PC-9 (cell line): ENCODE results near the gene CHPF2. TPM values are rescaled to one million over a fixed set of nuclear protein-coding genes. Genes with fewer than 3 reads are reported as not detected.

Source experiments
- BruUV-seq: library from RNA; stranded (reverse); fragments of 400-500 nt; replicated peaks from 2 replicates; lab custom pipeline; 2021; lab: Mats Ljungman, UMichigan
- CTCF ChIA-PET: fragments of 300-600 bp; sonication (Branson Sonifier 250); formaldehyde crosslinking; loops from one replicate; lab custom pipeline; 2022; ENCODE audit warnings: antibody characterized with exemption; lab: Charles Lee
- POLR2A ChIA-PET: fragments of 300-600 bp; sonication (Branson Sonifier 250); formaldehyde crosslinking; loops from one replicate; lab custom pipeline; 2022; ENCODE audit warnings: antibody characterized with exemption; ENCODE audit not compliant: unreplicated experiment; lab: Charles Lee
- DNase-seq, 2 experiments: peaks; one replicate each; pipeline versions ENCODE4 v3.0.0 to v3.0.0-alpha.2; 2015 to 2022; ENCODE audit warnings: mixed read lengths in 1 of 2
- H2AFZ ChIP-seq: fragments of 200-600 bp; sonication (generic); 2 replicates; pipeline ENCODE4 v1.8.1; 2017; ENCODE audit warnings: antibody characterized with exemption
- H3F3A ChIP-seq: fragments of 200-600 bp; sonication (generic); 2 replicates; pipeline ENCODE4 v1.8.1; 2017; ENCODE audit warnings: antibody characterized with exemption, mild to moderate bottlenecking, low read depth; ENCODE audit not compliant: insufficient read depth
- H3K27ac ChIP-seq: fragments of 200-600 bp; sonication (generic); 2 replicates; pipeline ENCODE4 v1.6.1; 2016; ENCODE audit warnings: mixed run types
- H3K27me3 ChIP-seq: fragments of 200-600 bp; sonication (generic); 2 replicates; pipeline ENCODE4 v1.6.1; 2016; ENCODE audit warnings: low read depth, mixed run types; ENCODE audit not compliant: insufficient read depth
- H3K36me3 ChIP-seq: fragments of 200-600 bp; sonication (generic); 2 replicates; pipeline ENCODE4 v1.6.1; 2016; ENCODE audit warnings: low read depth, mixed run types
- H3K4me1 ChIP-seq: fragments of 200-600 bp; sonication (generic); replicated peaks from 2 replicates; pipeline ENCODE4 v1.6.1; 2016; ENCODE audit warnings: mixed run types; ENCODE audit not compliant: insufficient read depth
- H3K4me2 ChIP-seq: fragments of 200-600 bp; sonication (generic); 2 replicates; pipeline ENCODE4 v1.6.1; 2017; ENCODE audit warnings: mixed run types
- H3K4me3 ChIP-seq: fragments of 200-600 bp; sonication (generic); 2 replicates; pipeline ENCODE4 v1.6.1; 2016; ENCODE audit warnings: mixed run types
- H3K79me2 ChIP-seq: fragments of 200-600 bp; sonication (generic); 2 replicates; pipeline ENCODE4 v1.6.1; 2017; ENCODE audit warnings: low read depth, mixed run types
- H3K9me2 ChIP-seq: fragments of 200-600 bp; sonication (generic); 2 replicates; pipeline ENCODE4 v1.8.1; 2017; ENCODE audit warnings: mild to moderate bottlenecking; ENCODE audit not compliant: insufficient read depth
- H3K9me3 ChIP-seq: fragments of 200-600 bp; sonication (generic); 2 replicates; pipeline ENCODE4 v1.8.1; 2016; ENCODE audit warnings: low read depth; ENCODE audit not compliant: insufficient read depth
- H4K20me1 ChIP-seq: fragments of 200-600 bp; sonication (generic); 2 replicates; pipeline ENCODE4 v1.8.1; 2017; ENCODE audit not compliant: insufficient read depth
- CTCF ChIP-seq: fragments of 200-600 bp; sonication (generic); conservative IDR thresholded peaks from 2 replicates; pipeline ENCODE4 v1.6.1; 2017; ENCODE audit warnings: mixed run types, antibody characterized with exemption, mild to moderate bottlenecking, moderate library complexity
- EZH2 ChIP-seq: fragments of 200-600 bp; sonication (generic); IDR thresholded peaks from 2 replicates; pipeline ENCODE4 v1.8.0; 2017; ENCODE audit warnings: antibody characterized with exemption, low read depth
- intact Hi-C: fragments of 100-400 bp; cut with micrococcal nuclease; formaldehyde crosslinking; loops from one replicate; pipeline ENCODE4 v1.10.0; 2022; ENCODE audit not compliant: unreplicated experiment
- total RNA-seq: library from RNA; stranded (reverse); gene quantifications from 2 replicates; pipeline ENCODE4 v1.2.3, GENCODE V29; 2021

CHPF2 gene
- total RNA-seq, 1 experiment from 2014 or later: 54.9 TPM

GRCh38 chr7:151282111-151282510 is 49.8 kb downstream of the CHPF2 start:
- H3K9me2 ChIP-seq: no peaks in the 10 kb centered on the region
- no peak overlapping the region for H3K27ac ChIP-seq
- no peak for DNase-seq
- peaks cover 98% of the 10 kb centered on the region for H3K27me3 ChIP-seq
- H3K4me2 ChIP-seq: no peak overlapping the region
- no peaks in the 10 kb centered on the region for H4K20me1 ChIP-seq
- H3F3A ChIP-seq: no peaks in the 10 kb centered on the region
- no peak overlapping the region for H2AFZ ChIP-seq
- BruUV-seq: no TSS peak
- no peaks in the 10 kb centered on the region for H3K36me3 ChIP-seq
- H3K9me3 ChIP-seq: no peaks in the 10 kb centered on the region; the same call in 1 of the 2 replicates
- H3K79me2 ChIP-seq: no peaks in the 10 kb centered on the region
- ChIA-PET POLR2A (no interaction called here), CTCF (interaction anchor here (1.0 kb wide), 1 partner anchor 296 kb away, joined by 3 read pairs; no protein-coding TSS in a partner anchor)
- no peak overlapping the region for H3K4me3 ChIP-seq
- intact Hi-C loops: no loop called here
- TF ChIP-seq EZH2 (no peak), CTCF (no peak)
- no peaks in the 10 kb centered on the region for H3K4me1 ChIP-seq

- ChIA-PET CTCF (no interaction called here), POLR2A (no interaction called here)
- Histone ChIP-seq H2AFZ (no peak overlapping the region), H3K9me2 (no peaks in the 10 kb centered on the region), H3K79me2 (no peaks in the 10 kb centered on the region), H3K36me3 (no peaks in the 10 kb centered on the region), H3F3A (no peaks in the 10 kb centered on the region), H4K20me1 (no peaks in the 10 kb centered on the region), H3K27ac (no peak overlapping the region), H3K27me3 (peaks cover 98% of the 10 kb centered on the region), H3K9me3 (no peaks in the 10 kb centered on the region; the same call in 1 of the 2 replicates), H3K4me2 (no peak overlapping the region), H3K4me3 (no peak overlapping the region), H3K4me1 (no peaks in the 10 kb centered on the region)
- no peak for DNase-seq
- TF ChIP-seq CTCF: no peak
- no peak for TF ChIP-seq EZH2
- no TSS peak for BruUV-seq
- intact Hi-C loops: no loop called here
Measured at GRCh38 chr7:151283302-151283701, 51.0 kb downstream of the CHPF2 start.

- no peaks in the 10 kb centered on the region for H3K9me2 ChIP-seq
- no peaks in the 10 kb centered on the region for H4K20me1 ChIP-seq
- ChIA-PET CTCF (no interaction called here), POLR2A (no interaction called here)
- intact Hi-C loops: no loop called here
- H3K9me3 ChIP-seq: no peaks in the 10 kb centered on the region; the same call in 1 of the 2 replicates
- peaks cover 95% of the 10 kb centered on the region for H3K27me3 ChIP-seq
- H3K36me3 ChIP-seq: no peaks in the 10 kb centered on the region
- no peaks in the 10 kb centered on the region for H3K4me1 ChIP-seq
- no peak overlapping the region for H3K27ac ChIP-seq
- no peak overlapping the region for H3K4me3 ChIP-seq
- H3K4me2 ChIP-seq: no peak overlapping the region
- DNase-seq: no peak
- no peaks in the 10 kb centered on the region for H3F3A ChIP-seq
- BruUV-seq: no TSS peak
- H3K79me2 ChIP-seq: no peaks in the 10 kb centered on the region
- no peak overlapping the region for H2AFZ ChIP-seq
- no peak for TF ChIP-seq EZH2
- TF ChIP-seq CTCF: no peak
Measured at GRCh38 chr7:151286148-151286547, 53.9 kb downstream of the CHPF2 start.

Other genes with a start within 250 kb of the CHPF2 start
- gene NOS3, start 241.5 kb upstream of the CHPF2 start, total RNA-seq: 1.8 and 3.2 TPM in 2 replicates
- 9.7 and 13.7 TPM in 2 replicates for gene ATG9B, start 208.0 kb upstream of the CHPF2 start, total RNA-seq
- gene ABCB8, start 204.0 kb upstream of the CHPF2 start, total RNA-seq: 51.8 and 61.9 TPM in 2 replicates
- 7.6 and 10.5 TPM in 2 replicates for gene ASIC3, start 184.0 kb upstream of the CHPF2 start, total RNA-seq
- gene CDK5, start 174.6 kb upstream of the CHPF2 start, total RNA-seq: 45.7 and 58.4 TPM in 2 replicates
- 199 and 245 TPM in 2 replicates for gene SLC4A2, start 172.9 kb upstream of the CHPF2 start, total RNA-seq
- gene FASTK, start 151.7 kb upstream of the CHPF2 start, total RNA-seq: 104 and 126 TPM in 2 replicates
- 87.8 and 99.3 TPM in 2 replicates for gene TMUB1, start 149.0 kb upstream of the CHPF2 start, total RNA-seq
- 103 TPM in 2 replicates for gene AGAP3, start 146.0 kb upstream of the CHPF2 start, total RNA-seq
- gene GBX1, start 64.8 kb upstream of the CHPF2 start, total RNA-seq: not detected in 2 replicates
- gene ASB10, start 45.2 kb upstream of the CHPF2 start, total RNA-seq: not detected in 2 replicates
- not detected in 2 replicates for gene H2BK1, start 22.0 kb upstream of the CHPF2 start, total RNA-seq
- 45.8 and 49.4 TPM in 2 replicates for gene ABCF2, start 5.3 kb upstream of the CHPF2 start, total RNA-seq
- gene SMARCD3, start 16.2 kb downstream of the CHPF2 start, total RNA-seq: 4.6 and 5.7 TPM in 2 replicates
- 63.8 and 80.6 TPM in 2 replicates for gene NUB1, start 109.3 kb downstream of the CHPF2 start, total RNA-seq
- gene WDR86, start 177.6 kb downstream of the CHPF2 start, total RNA-seq: 7.7 and 12.4 TPM in 2 replicates
- gene CRYGN, start 207.7 kb downstream of the CHPF2 start, total RNA-seq: 1.0 and 1.2 TPM in 2 replicates